ENCODE data around the gene OSBPL7. TPM values are rescaled to one million over a fixed set of nuclear protein-coding genes. Genes with fewer than 3 reads are reported as not detected.
A peak's percentile ranks its signal among the peaks of the same experiment; 100 is the strongest.
"Not testable (repeated sequence)": the region's sequence is repeated elsewhere in the genome, so short reads cannot be mapped to it uniquely, and the experiment has no call there.

Gene OSBPL7
- total RNA-seq, 1 experiment from 2014 or later, result 1.9 TPM

DNA sequence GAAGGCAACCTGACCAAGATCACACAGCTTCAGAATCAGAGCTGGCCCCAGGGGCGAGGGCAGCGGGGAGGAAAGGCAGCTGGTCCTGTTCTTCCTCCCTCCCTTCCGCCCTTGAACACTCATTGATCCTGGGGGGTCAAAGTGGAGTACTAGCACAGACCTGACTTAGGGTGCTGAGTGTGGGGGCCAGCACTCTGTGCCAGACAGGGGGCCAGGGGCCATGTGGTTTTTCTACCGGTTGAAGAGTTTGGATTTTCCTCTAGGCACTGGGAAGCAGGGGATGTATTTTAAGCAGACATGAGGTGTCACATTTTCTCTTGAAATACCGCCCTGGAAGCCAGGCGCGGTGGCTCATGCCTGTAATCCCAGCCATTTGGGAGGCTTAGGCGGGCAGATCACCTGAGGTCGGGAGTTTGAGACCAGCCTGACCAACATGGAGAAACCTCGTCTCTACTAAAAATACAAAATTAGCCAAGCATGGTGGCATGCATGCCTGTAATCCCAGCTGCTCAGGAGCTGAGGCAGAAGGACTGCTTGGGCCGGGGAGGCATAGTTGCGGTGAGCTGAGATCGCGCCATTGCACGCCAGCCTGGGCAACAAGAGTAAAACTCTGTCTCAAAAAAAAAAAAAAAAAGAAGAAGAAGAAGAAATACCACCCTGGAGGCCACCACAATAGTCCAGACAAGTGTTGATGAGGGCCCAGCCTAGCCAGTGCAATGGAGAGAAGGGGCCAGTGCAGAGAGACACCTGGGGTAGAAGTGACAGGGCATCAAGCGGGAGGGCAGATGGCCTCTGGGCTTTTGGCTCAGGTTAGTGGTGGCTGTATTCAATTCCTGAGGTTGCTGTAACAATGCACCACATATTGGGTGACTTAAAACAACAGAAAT lies 15.3 kb downstream of the OSBPL7 start:
- DNase-seq (ENCODE audit: low spot score), result no peak

DNA sequence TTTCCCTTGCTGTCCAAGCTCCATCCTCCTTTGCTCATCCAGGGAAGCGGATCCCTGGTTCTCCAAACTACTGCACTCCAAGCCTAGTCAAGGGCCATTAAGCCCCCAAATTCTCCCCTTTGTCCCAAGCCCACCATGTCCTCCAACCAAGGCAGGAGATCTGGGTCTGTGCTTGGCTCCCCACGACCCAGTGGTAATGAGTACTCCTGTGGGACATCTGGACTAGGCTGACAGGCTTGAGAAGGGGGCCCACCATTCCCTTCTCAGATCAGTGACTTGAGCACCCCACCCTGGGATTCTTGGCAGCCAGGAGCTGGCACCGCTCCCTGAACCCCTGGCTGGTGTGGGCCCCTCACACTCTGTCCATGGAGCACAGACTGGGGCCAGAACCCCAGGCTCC lies 17.1 kb downstream of the OSBPL7 start:
- no peak for DNase-seq (ENCODE audit: low spot score)

DNA sequence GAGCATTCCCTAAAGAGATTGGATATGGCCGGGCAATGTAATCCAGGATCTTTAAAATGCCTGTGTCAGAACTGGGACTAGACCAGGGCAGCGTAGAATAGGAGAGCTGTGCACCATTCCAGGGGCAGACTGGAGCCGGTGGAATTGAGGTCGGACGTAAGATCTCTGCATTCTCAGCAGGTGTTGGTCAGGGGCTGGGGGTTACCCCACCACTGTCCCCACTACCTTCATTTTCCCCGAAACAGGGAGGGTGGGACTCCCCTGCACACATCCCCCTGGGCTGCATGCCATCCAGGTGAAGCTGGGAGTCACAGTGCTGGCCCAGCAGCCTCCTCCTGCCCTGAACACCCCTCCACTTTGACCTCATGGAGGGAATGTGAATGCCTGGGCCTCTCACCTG lies 17.8 kb downstream of the OSBPL7 start:
- DNase-seq (ENCODE audit: low spot score), result no peak

GRCh38 chr17:47803201-47803600 lies 18.4 kb downstream of the OSBPL7 start:
- no peak for DNase-seq (ENCODE audit: low spot score)

DNA sequence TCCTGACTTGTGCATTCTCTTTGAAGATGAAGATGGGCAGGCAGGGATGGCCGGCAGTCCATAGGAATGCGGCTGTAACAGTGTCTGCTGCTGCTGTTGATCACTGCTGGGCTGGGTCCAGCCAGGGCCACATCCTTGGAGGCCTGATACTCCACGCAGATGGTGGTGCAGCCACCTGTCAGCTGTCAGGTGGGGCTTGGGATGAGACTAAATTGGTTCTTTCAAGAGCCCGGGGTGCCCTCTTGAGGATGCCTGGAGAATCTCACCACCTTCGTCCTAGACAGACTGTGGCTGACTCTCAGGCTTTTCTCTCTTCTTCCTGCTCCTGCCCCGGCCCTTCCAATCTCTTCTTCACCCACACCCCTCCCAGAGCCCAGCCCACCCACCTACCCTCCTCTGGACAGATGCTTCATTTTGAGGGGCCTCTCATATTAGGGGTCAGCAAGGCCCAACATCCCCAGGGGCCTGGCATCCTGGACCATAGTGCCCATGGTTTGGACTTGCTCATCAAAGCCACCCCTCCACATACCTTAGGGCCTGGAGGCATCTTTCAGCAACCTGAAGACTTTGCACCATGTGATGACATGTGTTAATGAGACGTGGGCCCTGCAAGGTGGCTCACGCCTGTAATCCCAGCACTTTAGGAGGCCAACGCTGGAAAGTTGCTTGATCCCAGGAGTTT lies 19.1 kb downstream of the OSBPL7 start:
- peak; percentile 61 for DNase-seq (ENCODE audit: low spot score)

GRCh38 chr17:47801906-47802305 lies 19.7 kb downstream of the OSBPL7 start:
- no peak for DNase-seq (ENCODE audit: low spot score)

DNA sequence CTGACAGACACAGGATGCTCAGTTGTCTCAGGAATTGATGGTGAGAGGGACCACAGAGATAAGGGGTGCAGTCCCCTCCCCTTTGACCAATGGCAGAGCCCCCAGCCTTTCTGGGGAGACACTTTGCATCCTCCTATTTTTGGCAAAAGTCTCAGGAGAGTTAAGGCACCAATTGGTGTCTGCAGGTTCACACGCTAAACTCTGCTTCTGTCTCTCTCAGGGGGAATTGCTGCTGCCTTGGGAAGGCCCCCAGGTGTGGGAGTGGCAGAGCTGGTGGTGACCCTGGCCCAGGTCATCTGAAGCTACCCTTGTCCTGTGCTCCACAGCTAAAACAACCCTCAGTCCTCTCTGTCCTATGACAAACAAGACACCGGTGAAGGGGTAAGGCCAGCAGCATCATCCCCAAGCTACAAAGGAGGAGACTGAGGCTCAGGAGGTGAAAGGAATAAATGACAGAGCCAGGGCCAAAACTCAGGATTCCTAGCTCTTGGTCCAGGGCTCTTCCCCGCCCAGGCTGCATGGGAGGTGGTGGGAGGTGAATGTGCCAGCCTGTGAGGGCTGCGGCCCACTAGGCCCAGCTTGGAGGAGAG lies 20.3 kb downstream of the OSBPL7 start:
- no peak for DNase-seq (ENCODE audit: low spot score)

GRCh38 chr17:47800686-47801085 lies 20.9 kb downstream of the OSBPL7 start:
- no peak for DNase-seq (ENCODE audit: low spot score)

DNA sequence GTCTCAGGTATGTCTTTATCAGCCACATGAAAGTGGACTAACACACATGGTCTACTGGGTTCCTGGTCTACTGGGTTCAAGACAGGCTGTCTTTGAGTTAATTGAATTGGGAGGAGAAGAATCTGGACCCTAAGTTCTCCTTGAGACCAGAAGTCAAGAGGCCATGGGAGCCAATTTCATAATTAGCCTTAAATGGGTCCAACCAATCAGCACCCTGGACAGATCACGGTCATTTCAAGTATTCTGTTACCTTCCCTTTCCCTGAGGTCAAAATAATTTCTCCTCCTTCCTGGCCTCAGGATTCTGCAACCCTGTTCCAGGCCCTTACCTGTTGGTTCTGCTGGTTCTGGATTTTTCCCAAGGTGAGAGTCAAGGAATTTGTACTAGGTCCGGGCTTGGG lies 23.8 kb downstream of the OSBPL7 start:
- no peak for DNase-seq (ENCODE audit: low spot score)

DNA sequence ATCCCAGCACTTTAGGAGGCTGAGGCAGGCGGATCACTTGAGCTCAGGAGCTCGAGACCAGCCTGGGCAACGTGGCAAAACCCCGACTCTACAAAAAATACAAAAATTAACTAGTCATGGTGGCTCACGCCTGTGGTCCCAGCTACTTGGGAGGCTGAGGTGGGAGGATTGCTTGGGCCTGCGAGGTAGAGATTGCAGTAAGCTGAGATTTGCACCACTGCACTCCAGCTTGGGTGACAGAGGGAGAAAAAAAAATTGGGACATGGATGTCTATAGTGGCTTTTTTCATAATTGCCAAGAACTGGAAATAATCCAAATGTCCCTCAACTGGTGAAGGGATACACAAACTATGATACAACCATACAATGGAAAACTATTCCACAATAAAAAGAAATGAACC lies 28.6 kb downstream of the OSBPL7 start:
- no peak for DNase-seq (ENCODE audit: low spot score)

DNA sequence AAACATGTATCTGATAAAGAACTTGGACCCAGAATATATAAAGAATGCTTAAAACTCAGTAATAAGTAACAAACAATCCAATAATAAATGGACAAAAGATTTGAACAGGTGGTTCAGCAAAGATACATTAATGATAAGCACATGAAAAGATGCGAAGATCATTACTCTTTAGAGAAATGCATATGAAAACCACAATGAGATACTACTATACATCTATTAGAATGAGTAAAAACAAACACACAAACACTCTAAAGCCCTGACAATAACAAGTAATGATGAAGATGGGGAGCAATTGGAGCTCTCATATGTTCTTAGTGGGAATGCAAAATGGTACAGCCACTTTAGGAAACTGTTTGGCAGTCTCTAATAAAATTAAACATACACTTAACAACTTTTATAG lies 29.1 kb downstream of the OSBPL7 start:
- no peak for DNase-seq (ENCODE audit: low spot score)

DNA sequence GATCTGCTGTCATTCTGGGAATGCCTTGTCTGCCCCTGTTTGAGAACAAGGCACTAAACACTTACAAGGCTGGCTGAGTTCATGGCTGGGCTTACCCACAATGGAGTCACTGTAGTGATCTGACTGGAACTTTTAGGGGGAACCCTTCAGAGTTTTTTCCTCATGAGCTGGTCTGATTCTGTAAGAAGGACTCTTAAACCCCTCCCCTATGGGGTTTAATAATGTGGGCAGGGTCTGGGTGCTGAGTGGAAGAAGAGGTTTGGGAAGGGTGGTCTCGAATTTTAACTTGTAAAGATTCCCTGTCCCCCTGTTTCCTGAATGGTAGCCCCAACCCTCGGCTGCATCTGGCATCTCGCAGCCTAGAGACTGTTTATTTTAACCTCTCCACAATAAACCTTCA lies 30.6 kb downstream of the OSBPL7 start:
- DNase-seq (ENCODE audit: low spot score), result no peak

DNA sequence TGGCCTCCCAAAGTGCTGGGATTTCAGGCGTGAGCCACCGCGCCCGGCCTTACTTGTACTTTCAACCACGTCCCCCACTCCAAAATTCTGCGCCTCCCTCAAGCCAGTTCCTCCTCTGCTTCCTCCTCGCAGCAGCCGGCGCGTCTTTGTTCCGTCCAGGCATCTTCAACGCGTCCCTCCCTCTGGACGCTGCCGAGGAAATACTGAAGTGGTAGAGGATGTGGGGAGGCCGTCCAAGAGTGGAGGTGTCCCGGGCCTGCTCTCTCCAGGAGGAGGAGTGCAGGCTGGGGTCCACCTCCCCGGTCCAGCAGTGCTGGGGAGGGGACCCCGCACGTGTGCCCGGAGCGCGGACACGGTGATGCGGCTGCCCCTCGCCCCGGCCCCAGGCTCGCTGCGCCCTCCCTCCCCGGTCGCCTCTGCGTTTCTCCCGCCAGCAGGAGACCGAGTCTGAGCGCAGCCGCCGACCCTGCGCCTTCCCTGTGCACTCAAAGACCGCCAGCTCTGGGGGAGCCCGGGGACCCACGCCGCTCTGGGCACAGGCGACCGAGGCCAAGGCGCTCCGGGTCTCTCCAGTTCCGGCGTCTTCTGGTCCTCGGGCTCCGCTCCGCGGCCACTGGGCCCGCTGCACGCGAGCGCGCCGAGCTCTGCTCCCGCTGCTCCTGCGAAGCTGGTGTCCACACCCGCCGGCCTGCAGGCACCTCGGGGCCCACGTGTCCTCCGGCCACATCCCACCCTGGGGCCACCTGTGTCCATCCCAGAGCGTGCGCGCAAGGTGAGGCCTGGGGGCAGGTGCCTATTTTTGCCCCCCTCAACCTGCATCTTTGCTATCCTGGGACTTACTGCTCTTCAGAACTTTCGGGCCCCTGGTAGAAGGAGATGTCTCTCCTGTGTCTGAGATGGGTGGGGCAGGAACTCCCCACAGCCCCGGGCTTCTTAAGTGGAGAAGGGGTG lies 31.7 kb downstream of the OSBPL7 start:
- DNase-seq (ENCODE audit: low spot score), result peak; percentile 35

GRCh38 chr17:47785538-47786123 lies 36.0 kb downstream of the OSBPL7 start:
- no peak for DNase-seq (ENCODE audit: low spot score)

DNA sequence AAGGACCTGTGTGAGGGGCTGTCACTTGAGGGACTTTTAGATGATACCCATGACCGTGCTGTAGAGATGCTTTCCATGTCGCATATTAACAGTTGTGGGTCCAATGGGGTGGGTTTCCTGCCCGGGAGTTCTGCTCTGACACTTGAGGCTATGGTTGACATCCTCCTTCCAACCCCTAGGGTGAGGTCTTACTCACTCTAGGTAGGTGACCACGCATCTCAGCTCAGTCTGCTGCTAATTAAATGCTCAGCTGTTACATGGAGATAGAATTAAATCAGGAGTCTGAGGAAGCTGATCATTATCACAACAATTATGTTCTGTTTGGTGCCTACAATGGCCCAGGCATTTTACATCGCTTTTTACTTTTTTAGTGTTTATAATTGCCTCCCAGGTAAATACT lies 40.2 kb downstream of the OSBPL7 start:
- no peak for DNase-seq (ENCODE audit: low spot score)

DNA sequence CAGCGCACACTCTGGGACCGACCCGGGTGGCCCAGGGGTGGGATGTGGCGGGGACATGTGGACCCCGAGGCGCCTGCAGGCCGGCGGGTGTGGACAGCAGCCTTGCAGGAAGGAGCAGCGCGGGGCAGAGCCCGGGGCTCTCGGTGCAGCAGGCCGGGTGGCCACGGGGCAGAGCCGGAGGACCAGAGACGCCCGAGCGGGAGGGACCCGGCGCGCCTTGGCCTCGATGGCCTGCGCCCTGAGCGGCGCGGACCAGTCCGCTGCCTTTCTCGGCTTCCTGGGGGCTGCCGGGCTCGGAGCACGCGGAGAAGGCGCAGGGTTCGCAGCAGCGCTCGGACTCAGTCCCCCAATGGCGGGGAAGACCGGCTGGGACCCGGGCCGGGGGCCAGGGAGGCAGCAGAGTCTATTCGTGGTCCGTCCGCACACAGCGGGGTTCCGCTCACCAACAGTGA lies 43.4 kb downstream of the OSBPL7 start:
- DNase-seq (ENCODE audit: low spot score), result no peak

- DNase-seq (ENCODE audit: low spot score), result peak; percentile 46
These were observed 45.0 kb downstream of the OSBPL7 start for GRCh38 chr17:47776330-47777197.

- no peak for DNase-seq (ENCODE audit: low spot score)
These were observed 46.5 kb downstream of the OSBPL7 start for GRCh38 chr17:47774987-47775580.

DNA sequence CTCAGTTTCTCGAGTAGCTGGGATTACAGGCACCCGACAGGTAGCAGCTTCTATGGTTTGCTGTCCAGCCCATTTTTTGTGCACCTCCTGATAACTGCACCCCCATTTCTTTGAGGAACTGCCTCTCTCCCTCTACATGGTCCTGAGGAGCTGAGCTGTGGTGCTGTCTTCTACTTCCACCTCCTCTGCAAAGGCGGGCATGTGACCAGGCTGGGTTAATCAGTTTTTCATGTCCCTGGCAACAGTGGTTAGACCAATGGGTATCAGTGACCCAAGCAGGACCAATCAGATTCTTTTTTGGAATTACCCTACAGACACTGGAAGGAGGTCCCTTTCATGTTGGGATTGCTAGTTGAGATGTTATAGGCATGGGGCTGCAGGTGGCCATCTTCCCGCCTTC lies 47.3 kb downstream of the OSBPL7 start:
- no peak for DNase-seq (ENCODE audit: low spot score)

DNA sequence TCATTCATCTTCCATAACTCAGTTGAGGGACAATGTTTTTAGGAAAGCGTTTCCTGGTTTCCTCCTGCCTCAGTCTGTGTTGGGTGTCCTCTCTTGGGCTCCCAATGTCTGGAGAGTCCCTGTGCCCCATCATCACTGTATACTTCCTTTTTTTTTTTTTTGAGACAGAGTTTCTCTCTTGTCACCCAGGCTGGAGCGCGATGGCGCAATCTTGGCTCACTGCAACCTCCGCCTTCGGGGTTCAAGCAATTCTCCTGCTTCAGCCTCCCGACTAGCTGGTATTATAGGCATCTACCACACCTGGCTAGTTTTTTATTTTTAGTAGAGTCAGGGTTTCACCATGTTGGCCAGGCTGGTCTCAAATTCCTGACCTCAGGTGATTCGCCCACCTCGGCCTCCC lies 47.9 kb downstream of the OSBPL7 start:
- not testable (repeated sequence) for DNase-seq (ENCODE audit: low spot score)
